Transverse colon (tissue), 4 donors: ENCODE data around the gene CLASRP.

Experiments
- POLR2AphosphoS5 ChIP-seq, 3 donors: sonication (generic); formaldehyde crosslinking; IDR thresholded peaks; one replicate each; pipeline ENCODE4 v1.6.1; 2016; ENCODE audit warnings: antibody characterized with exemption in 3 of 3
- TF ChIP-seq, protein P1 (sequence below), 5 experiments: fragments of 200-600 bp in 3 of 5; fragments of 450-650 bp in 2 of 5; sonication (generic) in 3 of 5; IDR thresholded peaks; 1 replicate in 2 of 5; 2 replicates in 3 of 5; pipeline ENCODE4 v1.5.1; 2016 to 2017; ENCODE audit warnings: antibody characterized with exemption in 5 of 5, inconsistent platforms in 3 of 5, mild to moderate bottlenecking in 2 of 5, moderate library complexity in 1 of 5

DNA sequence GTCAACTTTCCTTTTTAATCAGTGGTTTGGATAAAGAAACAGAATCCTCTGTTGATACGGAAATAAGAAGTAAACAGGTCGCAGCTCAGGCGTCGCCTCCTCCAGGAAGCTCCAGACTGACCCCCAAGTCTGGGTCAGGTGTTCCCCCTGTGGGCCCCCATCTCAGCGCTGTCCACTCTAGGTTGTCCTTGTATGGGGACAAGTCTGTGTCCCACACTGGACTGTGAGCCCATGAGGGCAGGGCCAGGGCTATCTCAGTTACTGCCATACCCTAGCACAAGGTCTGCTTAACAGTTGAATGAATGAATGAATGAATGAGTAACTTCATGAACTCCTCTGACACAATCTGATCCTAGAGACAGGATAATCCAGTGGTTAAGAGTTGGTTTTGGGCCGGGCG, 7.5 kb downstream of the CLASRP start:
- no peak for TF ChIP-seq POLR2AphosphoS5 (IDR thresholded peaks at IDR 0.05)
- TF ChIP-seq, protein P1, sequence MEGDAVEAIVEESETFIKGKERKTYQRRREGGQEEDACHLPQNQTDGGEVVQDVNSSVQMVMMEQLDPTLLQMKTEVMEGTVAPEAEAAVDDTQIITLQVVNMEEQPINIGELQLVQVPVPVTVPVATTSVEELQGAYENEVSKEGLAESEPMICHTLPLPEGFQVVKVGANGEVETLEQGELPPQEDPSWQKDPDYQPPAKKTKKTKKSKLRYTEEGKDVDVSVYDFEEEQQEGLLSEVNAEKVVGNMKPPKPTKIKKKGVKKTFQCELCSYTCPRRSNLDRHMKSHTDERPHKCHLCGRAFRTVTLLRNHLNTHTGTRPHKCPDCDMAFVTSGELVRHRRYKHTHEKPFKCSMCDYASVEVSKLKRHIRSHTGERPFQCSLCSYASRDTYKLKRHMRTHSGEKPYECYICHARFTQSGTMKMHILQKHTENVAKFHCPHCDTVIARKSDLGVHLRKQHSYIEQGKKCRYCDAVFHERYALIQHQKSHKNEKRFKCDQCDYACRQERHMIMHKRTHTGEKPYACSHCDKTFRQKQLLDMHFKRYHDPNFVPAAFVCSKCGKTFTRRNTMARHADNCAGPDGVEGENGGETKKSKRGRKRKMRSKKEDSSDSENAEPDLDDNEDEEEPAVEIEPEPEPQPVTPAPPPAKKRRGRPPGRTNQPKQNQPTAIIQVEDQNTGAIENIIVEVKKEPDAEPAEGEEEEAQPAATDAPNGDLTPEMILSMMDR (IDR thresholded peaks at IDR 0.05): no peak
